HL-60 (cell line): ENCODE data around the gene BACE1.

Source experiments
- DNase-seq, 2 experiments: peaks; one replicate each; pipeline ENCODE4 v3.0.0-alpha.2; 2010 to 2020; ENCODE audit warnings: low read depth in 1 of 2, low spot score in 1 of 2
- H3K27ac ChIP-seq: fragments of 250-450 bp; sonication (Bioruptor Pico); replicated peaks from 2 replicates; pipeline ENCODE4 v1.5.1; 2020; ENCODE audit warnings: mild to moderate bottlenecking, moderate library complexity
- H3K27me3 ChIP-seq: fragments of 250-450 bp; sonication (Bioruptor Pico); 2 replicates; pipeline ENCODE4 v1.5.1; 2021; ENCODE audit warnings: mild to moderate bottlenecking, moderate library complexity; ENCODE audit not compliant: insufficient read depth, poor library complexity, severe bottlenecking
- H3K4me3 ChIP-seq: replicated peaks from 2 replicates; pipeline ENCODE4 v1.5.1; 2011; ENCODE audit warnings: mild to moderate bottlenecking, control low read depth, low read length; ENCODE audit not compliant: insufficient read depth
- GABPA ChIP-seq: IDR thresholded peaks from 2 replicates; pipeline ENCODE4 v1.6.1; 2012; ENCODE audit warnings: low read depth
- POLR2AphosphoS5 ChIP-seq: IDR thresholded peaks from 2 replicates; pipeline ENCODE4 v1.6.1; 2012; ENCODE audit warnings: low read depth
- SPI1 ChIP-seq: IDR thresholded peaks from 2 replicates; pipeline ENCODE4 v1.6.1; 2012; ENCODE audit warnings: low read depth, mild to moderate bottlenecking, borderline replicate concordance
- TF ChIP-seq, protein P1 (sequence below): IDR thresholded peaks from one replicate; pipeline ENCODE4 v1.5.1; 2011; ENCODE audit warnings: low read length, control low read depth, inconsistent platforms; ENCODE audit not compliant: insufficient read depth
- TF ChIP-seq, protein P2 (sequence below): IDR thresholded peaks from 2 replicates; pipeline ENCODE4 v1.6.1; 2012; ENCODE audit warnings: low read depth; ENCODE audit not compliant: insufficient replicate concordance

Gene BACE1

DNA sequence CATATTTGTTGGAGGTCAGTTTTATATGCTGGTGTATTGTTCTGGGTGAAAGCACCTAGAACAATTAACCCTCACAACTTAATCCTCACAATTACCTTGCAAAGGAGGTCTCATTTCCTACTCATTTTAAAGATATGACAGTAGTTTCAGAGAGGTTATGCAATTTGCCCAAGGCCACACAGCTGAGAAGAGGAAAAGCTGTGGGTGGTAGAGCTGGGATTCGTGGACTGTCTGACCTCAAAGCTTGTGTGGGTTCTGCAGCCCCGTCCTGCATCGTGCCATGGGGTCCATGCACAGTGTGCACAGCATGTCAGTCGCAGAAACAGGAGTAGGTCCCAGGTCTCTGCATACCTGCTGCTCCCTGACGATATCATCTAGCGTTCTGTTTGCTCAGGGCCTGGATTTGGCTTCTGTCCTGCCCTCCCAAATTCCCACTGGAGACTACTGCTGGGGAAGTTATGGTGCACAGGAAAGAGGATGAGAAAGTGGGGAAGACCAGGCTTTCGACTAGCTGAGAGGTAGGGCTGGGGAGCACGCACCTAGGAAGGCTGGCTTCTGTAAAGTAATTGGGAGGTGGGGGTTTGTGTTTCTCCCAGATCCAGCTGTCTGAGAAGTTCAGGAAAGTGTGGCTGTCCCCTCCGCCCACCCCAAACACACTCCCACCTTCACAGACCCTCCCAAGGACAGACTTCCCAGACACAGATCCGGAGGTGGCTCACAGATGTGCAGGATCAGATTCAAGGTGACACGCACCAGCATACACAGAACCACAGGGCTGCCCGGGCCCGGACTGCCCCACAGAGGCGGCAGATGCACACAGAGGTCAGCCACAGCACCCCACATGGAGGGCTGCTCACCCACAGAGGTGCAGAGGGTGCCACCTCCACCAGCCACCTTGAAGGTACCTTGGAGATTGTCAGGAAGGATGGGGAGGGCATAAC, 2.0 kb downstream of the BACE1 start:
- Histone ChIP-seq H3K27me3 (peaks cover 10% of the 10 kb centered on the region), H3K27ac (no peak overlapping the region), H3K4me3 (no peak overlapping the region)
- TF ChIP-seq, protein P1, sequence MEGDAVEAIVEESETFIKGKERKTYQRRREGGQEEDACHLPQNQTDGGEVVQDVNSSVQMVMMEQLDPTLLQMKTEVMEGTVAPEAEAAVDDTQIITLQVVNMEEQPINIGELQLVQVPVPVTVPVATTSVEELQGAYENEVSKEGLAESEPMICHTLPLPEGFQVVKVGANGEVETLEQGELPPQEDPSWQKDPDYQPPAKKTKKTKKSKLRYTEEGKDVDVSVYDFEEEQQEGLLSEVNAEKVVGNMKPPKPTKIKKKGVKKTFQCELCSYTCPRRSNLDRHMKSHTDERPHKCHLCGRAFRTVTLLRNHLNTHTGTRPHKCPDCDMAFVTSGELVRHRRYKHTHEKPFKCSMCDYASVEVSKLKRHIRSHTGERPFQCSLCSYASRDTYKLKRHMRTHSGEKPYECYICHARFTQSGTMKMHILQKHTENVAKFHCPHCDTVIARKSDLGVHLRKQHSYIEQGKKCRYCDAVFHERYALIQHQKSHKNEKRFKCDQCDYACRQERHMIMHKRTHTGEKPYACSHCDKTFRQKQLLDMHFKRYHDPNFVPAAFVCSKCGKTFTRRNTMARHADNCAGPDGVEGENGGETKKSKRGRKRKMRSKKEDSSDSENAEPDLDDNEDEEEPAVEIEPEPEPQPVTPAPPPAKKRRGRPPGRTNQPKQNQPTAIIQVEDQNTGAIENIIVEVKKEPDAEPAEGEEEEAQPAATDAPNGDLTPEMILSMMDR, result no peak
- TF ChIP-seq SPI1 (no peak), GABPA (no peak), POLR2AphosphoS5 (no peak)
- TF ChIP-seq, protein P2, sequence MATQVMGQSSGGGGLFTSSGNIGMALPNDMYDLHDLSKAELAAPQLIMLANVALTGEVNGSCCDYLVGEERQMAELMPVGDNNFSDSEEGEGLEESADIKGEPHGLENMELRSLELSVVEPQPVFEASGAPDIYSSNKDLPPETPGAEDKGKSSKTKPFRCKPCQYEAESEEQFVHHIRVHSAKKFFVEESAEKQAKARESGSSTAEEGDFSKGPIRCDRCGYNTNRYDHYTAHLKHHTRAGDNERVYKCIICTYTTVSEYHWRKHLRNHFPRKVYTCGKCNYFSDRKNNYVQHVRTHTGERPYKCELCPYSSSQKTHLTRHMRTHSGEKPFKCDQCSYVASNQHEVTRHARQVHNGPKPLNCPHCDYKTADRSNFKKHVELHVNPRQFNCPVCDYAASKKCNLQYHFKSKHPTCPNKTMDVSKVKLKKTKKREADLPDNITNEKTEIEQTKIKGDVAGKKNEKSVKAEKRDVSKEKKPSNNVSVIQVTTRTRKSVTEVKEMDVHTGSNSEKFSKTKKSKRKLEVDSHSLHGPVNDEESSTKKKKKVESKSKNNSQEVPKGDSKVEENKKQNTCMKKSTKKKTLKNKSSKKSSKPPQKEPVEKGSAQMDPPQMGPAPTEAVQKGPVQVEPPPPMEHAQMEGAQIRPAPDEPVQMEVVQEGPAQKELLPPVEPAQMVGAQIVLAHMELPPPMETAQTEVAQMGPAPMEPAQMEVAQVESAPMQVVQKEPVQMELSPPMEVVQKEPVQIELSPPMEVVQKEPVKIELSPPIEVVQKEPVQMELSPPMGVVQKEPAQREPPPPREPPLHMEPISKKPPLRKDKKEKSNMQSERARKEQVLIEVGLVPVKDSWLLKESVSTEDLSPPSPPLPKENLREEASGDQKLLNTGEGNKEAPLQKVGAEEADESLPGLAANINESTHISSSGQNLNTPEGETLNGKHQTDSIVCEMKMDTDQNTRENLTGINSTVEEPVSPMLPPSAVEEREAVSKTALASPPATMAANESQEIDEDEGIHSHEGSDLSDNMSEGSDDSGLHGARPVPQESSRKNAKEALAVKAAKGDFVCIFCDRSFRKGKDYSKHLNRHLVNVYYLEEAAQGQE, result no peak
- no peak for DNase-seq

DNA sequence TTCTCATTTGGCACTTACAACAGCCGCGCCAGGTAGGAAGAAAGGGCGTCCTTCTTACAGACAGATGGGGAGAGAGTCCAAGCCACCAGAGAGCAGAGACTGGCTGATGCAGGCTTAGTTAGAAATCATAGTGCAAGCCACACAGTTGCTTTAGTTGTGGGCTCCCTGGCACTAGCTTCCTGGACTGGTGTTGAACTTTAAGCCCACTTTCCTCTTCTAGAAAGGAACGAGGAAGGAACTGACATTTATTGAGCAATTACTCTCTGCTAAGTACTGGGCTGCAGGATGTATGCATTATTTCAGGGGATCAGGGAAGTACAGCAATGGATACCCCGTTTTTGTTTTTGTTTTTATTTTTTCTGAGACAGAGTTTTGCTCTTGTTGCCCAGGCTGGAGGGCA, 3.0 kb downstream of the BACE1 start:
- Histone ChIP-seq H3K27me3 (peaks cover 10% of the 10 kb centered on the region), H3K27ac (no peak overlapping the region), H3K4me3 (no peak overlapping the region)
- TF ChIP-seq, protein P1, result no peak
- TF ChIP-seq SPI1, result peak; percentile 41; the same call in 1 of the 2 replicates
- DNase-seq, result peak; percentile 49 to 75

DNA sequence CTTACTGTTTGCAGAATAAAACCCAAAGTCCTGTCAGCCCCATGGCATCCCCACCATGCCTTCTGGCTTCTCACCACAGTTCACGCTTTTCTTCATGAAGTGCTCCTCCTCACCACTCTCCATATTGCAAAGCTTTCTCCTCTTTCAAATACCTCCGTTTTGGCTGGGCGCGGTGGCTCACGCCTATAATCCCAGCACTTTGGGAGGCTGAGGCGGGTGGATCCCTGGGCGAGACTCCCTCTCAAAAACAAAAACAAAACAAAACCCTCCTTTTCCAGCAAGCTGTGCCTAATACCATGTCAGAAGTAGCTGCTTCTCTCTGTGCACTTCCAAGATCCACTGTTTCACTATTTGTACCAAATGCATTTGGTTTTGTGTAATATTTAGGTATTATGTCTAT, 6.7 kb downstream of the BACE1 start:
- Histone ChIP-seq H3K4me3 (no peak overlapping the region), H3K27me3 (no peaks in the 10 kb centered on the region), H3K27ac (no peak overlapping the region)
- no peak for DNase-seq
- no peak for TF ChIP-seq POLR2AphosphoS5
- TF ChIP-seq, protein P1, result no peak
- TF ChIP-seq, protein P2, result no peak

DNA sequence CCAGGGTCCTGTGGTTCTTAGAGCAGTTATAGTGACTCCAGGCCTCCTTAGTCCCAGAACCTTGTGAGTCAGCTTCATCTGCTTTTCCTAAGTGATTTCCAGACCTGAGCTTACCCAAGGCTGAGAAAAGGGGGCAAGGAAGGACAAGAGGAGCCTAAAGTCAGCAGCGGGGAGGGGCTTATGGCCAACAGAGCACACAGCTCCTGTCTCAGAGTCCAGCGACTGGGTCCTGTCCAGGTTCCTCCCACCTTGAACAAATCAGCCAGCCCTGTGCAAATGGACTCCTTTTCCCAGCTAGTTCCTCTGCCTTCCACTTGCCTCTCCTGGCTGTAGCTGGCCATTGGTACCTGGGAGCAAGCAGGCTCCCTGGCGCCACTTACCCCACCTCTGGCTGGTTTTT, 10.9 kb downstream of the BACE1 start:
- H3K4me3 ChIP-seq, result no peak overlapping the region
- no peaks in the 10 kb centered on the region for H3K27me3 ChIP-seq
- no peak for TF ChIP-seq POLR2AphosphoS5
- TF ChIP-seq SPI1, result no peak
- TF ChIP-seq, protein P1, result no peak
- TF ChIP-seq GABPA, result no peak
- TF ChIP-seq, protein P2, result no peak
- DNase-seq, result no peak
- H3K27ac ChIP-seq, result no peak overlapping the region
